A673 (cell line): Measurements from ENCODE around the gene C4BPA.

Experiments
- EZH2 ChIP-seq: fragments of 200-600 bp; sonication (generic); IDR thresholded peaks from 2 replicates; pipeline ENCODE4 v1.6.1; 2017; ENCODE audit warnings: borderline replicate concordance, low read depth, mild to moderate bottlenecking, mixed read lengths, antibody characterized with exemption, low read length; ENCODE audit not compliant: poor library complexity, severe bottlenecking
- TF ChIP-seq, protein P1 (sequence below): fragments of 300-800, 200-600 bp; sonication (generic); conservative IDR thresholded peaks from 2 replicates; pipeline ENCODE4 v1.5.1; 2017; ENCODE audit warnings: low read depth, mild to moderate bottlenecking, antibody characterized with exemption, low read length, moderate library complexity, mixed read lengths

DNA sequence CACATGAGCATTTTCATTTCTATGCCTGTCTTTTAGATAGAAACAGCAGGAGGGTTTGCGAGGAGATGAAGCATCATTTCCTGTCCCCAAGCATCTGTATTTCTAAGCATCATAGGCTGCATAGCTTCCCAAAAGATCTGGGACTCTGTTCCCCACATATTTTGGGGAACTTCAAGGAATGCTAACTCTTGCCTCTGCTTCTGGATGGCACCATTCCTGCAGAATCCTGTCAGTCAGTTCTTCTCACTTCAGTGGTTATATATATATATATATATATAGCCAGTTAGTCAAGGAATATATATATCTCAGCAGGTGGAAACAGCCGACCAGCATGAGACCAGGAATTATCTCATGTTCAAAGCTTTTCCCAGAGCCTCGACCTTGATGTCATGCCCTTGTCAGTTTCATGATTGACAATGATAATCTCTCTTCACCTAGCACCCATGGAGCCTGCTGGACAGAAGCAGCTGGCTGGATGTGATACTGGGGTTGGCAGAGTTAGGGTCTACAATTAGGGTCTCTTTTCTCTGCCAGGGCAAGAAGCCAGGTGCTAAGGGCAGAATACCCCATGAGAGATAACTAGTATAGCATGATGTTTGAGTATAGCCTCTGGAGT, 48.5 kb upstream of the C4BPA start:
- no peak for TF ChIP-seq EZH2
- TF ChIP-seq, protein P1, sequence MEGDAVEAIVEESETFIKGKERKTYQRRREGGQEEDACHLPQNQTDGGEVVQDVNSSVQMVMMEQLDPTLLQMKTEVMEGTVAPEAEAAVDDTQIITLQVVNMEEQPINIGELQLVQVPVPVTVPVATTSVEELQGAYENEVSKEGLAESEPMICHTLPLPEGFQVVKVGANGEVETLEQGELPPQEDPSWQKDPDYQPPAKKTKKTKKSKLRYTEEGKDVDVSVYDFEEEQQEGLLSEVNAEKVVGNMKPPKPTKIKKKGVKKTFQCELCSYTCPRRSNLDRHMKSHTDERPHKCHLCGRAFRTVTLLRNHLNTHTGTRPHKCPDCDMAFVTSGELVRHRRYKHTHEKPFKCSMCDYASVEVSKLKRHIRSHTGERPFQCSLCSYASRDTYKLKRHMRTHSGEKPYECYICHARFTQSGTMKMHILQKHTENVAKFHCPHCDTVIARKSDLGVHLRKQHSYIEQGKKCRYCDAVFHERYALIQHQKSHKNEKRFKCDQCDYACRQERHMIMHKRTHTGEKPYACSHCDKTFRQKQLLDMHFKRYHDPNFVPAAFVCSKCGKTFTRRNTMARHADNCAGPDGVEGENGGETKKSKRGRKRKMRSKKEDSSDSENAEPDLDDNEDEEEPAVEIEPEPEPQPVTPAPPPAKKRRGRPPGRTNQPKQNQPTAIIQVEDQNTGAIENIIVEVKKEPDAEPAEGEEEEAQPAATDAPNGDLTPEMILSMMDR = no peak
